Psoas muscle (tissue), 8 donors: Measurements from ENCODE around the gene SAMD7. TPM values are rescaled to one million over a fixed set of nuclear protein-coding genes. Genes with fewer than 3 reads are reported as not detected.

Experiments used
- ATAC-seq, 4 donors: fragments of 200-7000 bp; cut with Tn5 transposase; one replicate each; pipeline ENCODE4 v1.9.1; 2020; ENCODE audit warnings: moderate library complexity in 3 of 4, mild to moderate bottlenecking in 2 of 4
- DNase-seq, 2 donors: peaks; one replicate each; pipeline ENCODE4 v3.0.0-alpha.2; 2020
- H3K27ac ChIP-seq: fragments of 200-600 bp; one replicate; pipeline ENCODE4 v1.8.0; 2022
- H3K27me3 ChIP-seq, 3 donors: fragments of 200-600 bp in 1 of 3; one replicate each; pipeline versions ENCODE4 v1.6.1 to v1.8.0; 2013 to 2022; ENCODE audit warnings: low read length in 2 of 3, mild to moderate bottlenecking in 2 of 3, moderate library complexity in 1 of 3; ENCODE audit not compliant: insufficient read depth in 3 of 3
- H3K36me3 ChIP-seq, 2 donors: fragments of 200-600 bp in 1 of 2; one replicate each; pipeline versions ENCODE4 v1.6.1 to v1.8.0; 2013 to 2022; ENCODE audit warnings: low read depth in 1 of 2, mild to moderate bottlenecking in 1 of 2, moderate library complexity in 1 of 2; ENCODE audit not compliant: insufficient read depth in 1 of 2
- H3K4me1 ChIP-seq: fragments of 200-600 bp; one replicate; pipeline ENCODE4 v1.8.0; 2022
- H3K4me3 ChIP-seq: fragments of 200-600 bp; one replicate; pipeline ENCODE4 v1.8.0; 2022; ENCODE audit warnings: mild to moderate bottlenecking
- H3K9me3 ChIP-seq: fragments of 200-600 bp; one replicate; pipeline ENCODE4 v1.8.0; 2022
- CTCF ChIP-seq: fragments of 200-600 bp; IDR thresholded peaks from one replicate; pipeline ENCODE4 v1.8.0; 2022; ENCODE audit warnings: antibody characterized with exemption
- WGBS, 3 donors: extraction: QIAGEN DNeasy Blood & Tissue Kit; methylation state at CpG; one replicate each; pipeline versions ENCODE4 v1.1.6 to v1.1.7; 2013; 5-methylcytosine and 5-hydroxymethylcytosine counted together
- intact Hi-C, 2 donors: fragments of 100-400 bp; cut with DNase I; formaldehyde crosslinking; loops; one replicate each; pipeline versions ENCODE4 v1.11.0 to v1.14.2; 2022
- polyA plus RNA-seq, 3 donors: library from polyadenylated mRNA; stranded (reverse); fragments of 200-250 nt; gene quantifications; one replicate each; pipeline ENCODE4 v1.2.3, GENCODE V29; 2013
- total RNA-seq, 4 donors: library from RNA; stranded (reverse); fragmentation: NEBNext Ultra II Directional in 2 of 4; extraction: Animal tissue kit (Norgen Biotek cat#: 25700) in 2 of 4; gene quantifications; one replicate each; pipeline versions ENCODE4 v1.2.1 to v1.2.4, GENCODE V29; 2021 to 2023
- donor health status: healthy with polysubstance abuse.
- donor health status: DM: no; HTN: no; CAD: no; lungs with moderate emphysema.
- donor health status: Bipolar disorder and iron deficiency.
- donor health status: healthy.
- donor health status: DM: yes; HTN: yes; CAD: no.
- donor health status: DM: no; HTN: no; CAD: no.
- donor health status: DM: no; HTN: no; CAD: no.
- donor health status: DM: yes; HTN: yes; CAD: no.

Gene SAMD7
- total and polyA plus RNA-seq, 7 donors, result not detected

DNA sequence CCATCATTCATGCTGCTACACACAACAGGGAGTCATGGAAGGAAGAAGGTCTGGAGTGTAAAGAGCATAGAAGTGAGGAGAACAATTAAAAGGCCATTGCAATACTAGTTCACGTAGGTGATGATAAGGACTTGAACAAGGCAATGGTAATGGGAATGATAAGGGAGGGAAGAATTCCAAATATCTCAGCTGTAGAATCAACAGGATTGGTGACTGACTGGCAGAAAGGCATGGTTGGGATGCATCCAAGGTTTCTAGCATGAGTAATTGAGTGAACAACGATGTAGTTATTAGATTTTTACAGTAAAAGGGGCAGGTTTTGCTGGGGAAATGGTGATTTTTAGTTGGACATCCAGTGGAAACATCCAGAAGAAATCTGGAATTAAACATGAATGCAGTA, 52.8 kb downstream of the SAMD7 start:
- H3K4me1 ChIP-seq, result peaks cover 17% of the 10 kb centered on the region
- no peak for TF ChIP-seq CTCF
- no peak overlapping the region for H3K27ac ChIP-seq
- no peaks in the 10 kb centered on the region for H3K9me3 ChIP-seq
- intact Hi-C loops, result no loop called here
- DNase-seq, result no peak
- H3K27me3 ChIP-seq, result no peaks in the 10 kb centered on the region
- 51 to 58% (median 52%) methylated on average over 2 of the region's 2 CpGs for WGBS, 3 donors
- no peak for ATAC-seq
- H3K36me3 ChIP-seq, result no peaks in the 10 kb centered on the region
- H3K4me3 ChIP-seq, result no peak overlapping the region

DNA sequence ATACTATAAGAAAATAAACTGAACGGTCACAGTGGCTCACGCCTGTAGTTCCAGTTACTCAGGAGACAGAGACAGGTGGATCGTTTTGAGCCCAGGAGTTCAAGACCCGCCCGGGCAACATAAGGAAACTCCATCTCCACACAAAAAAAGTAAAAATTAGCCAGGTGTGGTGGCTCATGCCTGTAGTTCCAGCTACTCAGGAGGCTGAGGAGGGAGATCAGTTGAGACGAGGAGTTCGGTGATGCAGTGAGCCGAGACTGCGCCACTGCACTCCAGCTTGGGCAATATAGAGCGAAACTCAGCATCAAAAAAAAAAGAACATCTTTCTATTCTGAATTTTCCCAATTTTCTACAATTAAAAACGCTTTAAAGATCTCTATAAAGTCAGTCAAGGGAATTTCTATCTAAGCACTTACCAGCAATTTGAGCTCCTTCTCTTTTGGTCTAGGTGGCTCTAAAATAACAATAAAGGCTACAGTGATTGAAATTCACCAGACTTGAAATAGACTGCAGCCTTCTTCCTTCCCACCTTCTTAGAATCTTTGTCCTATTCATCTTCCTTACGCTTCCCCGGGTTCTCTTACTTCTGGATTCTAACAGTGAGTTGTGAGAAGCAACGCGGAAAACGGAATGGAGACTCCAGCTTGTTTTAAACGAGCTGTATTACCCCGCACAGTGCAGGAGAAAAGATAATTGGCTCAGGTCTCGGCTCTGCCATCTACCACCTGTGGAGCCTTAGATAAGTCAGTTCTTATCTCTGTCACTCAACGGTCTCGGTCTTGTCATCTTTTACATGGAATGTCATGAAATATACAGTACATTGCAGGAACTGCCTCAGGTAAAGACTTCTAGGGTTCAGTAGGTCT, 54.4 kb downstream of the SAMD7 start:
- H3K4me1 ChIP-seq, result peaks cover 33% of the 10 kb centered on the region
- ATAC-seq, result peak in 2 of 4 donors; percentile 8 to 10
- H3K36me3 ChIP-seq, result peaks cover 0 to 8% of the 10 kb centered on the region in 2 donors
- TF ChIP-seq CTCF, result no peak
- peak overlapping the region; percentile 91 for H3K27ac ChIP-seq
- intact Hi-C loops, result loop anchor here in 1 of 2 donors (5.0 kb wide), 2 partner anchors 103 to 188 kb away; no protein-coding TSS in a partner anchor
- 71 to 74% (median 72%) methylated on average over 21 of the region's 21 CpGs for WGBS, 3 donors
- no peak for DNase-seq
- no peaks in the 10 kb centered on the region for H3K9me3 ChIP-seq
- H3K27me3 ChIP-seq, result no peaks in the 10 kb centered on the region
- peak overlapping the region; percentile 86 for H3K4me3 ChIP-seq

DNA sequence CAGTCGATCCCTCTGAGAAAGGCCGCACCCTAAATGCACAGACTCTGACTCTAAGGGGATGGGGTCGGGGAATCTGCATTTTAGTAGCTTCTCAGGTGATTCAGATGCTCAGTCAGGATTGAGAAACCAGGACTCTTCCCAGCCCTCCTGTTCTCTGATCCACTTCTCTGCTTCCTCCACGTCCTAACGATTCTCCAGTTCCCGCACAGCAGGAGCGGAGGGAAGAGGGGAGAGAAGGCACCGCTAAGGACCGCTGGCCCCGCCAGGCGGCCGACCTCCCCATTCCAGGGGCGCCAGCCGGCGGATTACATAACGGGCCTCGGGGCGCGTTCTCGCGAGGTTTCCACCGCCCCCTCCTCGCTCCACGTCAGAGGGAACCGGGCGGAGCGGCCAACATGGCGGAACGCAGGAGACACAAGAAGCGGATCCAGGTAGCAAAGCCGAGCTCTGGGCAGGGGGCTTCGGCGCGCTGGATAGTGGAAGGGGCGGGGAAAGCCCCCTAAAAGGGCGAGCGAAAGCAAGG, 55.1 kb downstream of the SAMD7 start, which contains the start of gene SEC62:
Gene SEC62 (plus strand): TSS at position 380 of the 523 bp plus-strand sequence. CDS start 16 bp downstream, at position 396.
- H3K4me1 ChIP-seq, result peaks cover 40% of the 10 kb centered on the region
- peak within 1 kb of the TSS; percentile 86 for H3K4me3 ChIP-seq
- H3K9me3 ChIP-seq, result no peaks in the 10 kb centered on the region
- peak; percentile 91 to 97 for DNase-seq
- TF ChIP-seq CTCF, result peak; percentile 36
- intact Hi-C loops, result loop anchor here in 1 of 2 donors (5.0 kb wide), 2 partner anchors 104 to 189 kb away; no protein-coding TSS in a partner anchor
- 0 to 1% (median 1%) methylated on average over 26 to 37 of the region's 37 CpGs for WGBS, 3 donors
- peak; percentile 98 to 99 (median 99) for ATAC-seq
- H3K36me3 ChIP-seq, result peaks cover 0 to 8% of the 10 kb centered on the region in 2 donors
- peak within 1 kb of the TSS; percentile 91 for H3K27ac ChIP-seq
- H3K27me3 ChIP-seq, result no peaks in the 10 kb centered on the region

- Histone ChIP-seq H3K9me3 (no peaks in the 10 kb centered on the region), H3K36me3 (peaks cover 0 to 8% of the 10 kb centered on the region in 2 donors), H3K4me1 (peaks cover 46% of the 10 kb centered on the region), H3K27me3 (no peaks in the 10 kb centered on the region), H3K27ac (peak overlapping the region; percentile 91), H3K4me3 (peak overlapping the region; percentile 86)
- no peak for TF ChIP-seq CTCF
- WGBS, 3 donors, result 2% methylated on average over 34 to 44 of the region's 44 CpGs
- peak; percentile 60 to 76 for DNase-seq
- intact Hi-C loops, result loop anchor here in 1 of 2 donors (5.0 kb wide), 2 partner anchors 105 to 190 kb away; no protein-coding TSS in a partner anchor
- peak; percentile 78 to 86 (median 83) for ATAC-seq
These were observed 55.9 kb downstream of the SAMD7 start for GRCh38 chr3:169966951-169967915.
